ENCODE data around the gene NGEF.

NGEF gene

DNA sequence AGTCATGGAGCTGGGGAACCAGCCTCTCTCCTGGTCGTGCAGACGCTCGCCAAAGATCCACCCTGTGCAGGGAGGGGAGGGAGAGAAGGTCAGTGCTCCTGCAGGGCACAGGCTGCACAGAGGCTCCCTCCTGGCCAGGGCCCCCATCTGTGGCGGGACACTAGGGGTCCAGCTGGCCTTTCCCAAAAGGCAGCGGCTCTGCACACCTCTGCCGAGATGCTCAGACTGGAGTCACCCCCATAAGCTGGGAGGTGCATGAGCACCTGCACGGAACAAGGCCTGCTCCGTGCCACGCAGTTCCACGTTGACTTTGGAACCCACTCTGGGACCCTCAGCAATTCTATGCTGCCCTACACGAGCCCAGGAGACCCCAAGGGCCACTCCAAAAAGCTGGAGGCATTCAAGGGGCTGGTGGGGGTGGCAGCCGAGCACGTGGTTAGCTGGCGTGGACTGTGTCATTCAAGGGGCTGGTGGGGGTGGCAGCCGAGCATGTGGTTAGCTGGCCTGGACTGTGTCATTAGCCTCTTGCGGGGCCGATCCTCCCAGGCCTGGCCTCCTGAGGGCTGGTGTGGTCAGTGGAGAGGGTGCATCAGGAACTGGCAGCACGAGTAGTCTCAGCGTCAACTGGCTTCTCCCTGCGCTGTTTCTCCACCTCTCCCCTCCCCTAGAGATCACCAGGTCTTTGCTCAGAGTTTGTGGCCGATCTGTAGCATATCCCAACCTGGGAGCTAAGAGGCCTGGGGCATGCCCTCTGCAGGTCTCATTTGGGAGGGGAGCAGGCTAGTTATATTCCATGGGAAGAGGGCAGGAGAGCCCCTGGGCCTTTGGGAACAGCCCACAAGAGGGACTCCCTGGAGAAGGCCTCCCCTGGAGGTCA, 133.2 kb downstream of the NGEF start:
- Histone ChIP-seq H3K27ac (no peak overlapping the region), H3K4me1 (ENCODE audit: control insufficient read depth in 1 of 2, insufficient read depth in 1 of 2, low read depth in 1 of 2, low read length in 1 of 2) (peaks cover 8 to 14% of the 10 kb centered on the region in 2 experiments), H3K27me3 (peaks cover 41% of the 10 kb centered on the region), H3K4me3 (ENCODE audit: low read depth in 1 of 2, low read length in 1 of 2) (no peak overlapping the region), H3K9me3 (no peaks in the 10 kb centered on the region), H3K36me3 (no peaks in the 10 kb centered on the region)
- TF ChIP-seq, protein P1, sequence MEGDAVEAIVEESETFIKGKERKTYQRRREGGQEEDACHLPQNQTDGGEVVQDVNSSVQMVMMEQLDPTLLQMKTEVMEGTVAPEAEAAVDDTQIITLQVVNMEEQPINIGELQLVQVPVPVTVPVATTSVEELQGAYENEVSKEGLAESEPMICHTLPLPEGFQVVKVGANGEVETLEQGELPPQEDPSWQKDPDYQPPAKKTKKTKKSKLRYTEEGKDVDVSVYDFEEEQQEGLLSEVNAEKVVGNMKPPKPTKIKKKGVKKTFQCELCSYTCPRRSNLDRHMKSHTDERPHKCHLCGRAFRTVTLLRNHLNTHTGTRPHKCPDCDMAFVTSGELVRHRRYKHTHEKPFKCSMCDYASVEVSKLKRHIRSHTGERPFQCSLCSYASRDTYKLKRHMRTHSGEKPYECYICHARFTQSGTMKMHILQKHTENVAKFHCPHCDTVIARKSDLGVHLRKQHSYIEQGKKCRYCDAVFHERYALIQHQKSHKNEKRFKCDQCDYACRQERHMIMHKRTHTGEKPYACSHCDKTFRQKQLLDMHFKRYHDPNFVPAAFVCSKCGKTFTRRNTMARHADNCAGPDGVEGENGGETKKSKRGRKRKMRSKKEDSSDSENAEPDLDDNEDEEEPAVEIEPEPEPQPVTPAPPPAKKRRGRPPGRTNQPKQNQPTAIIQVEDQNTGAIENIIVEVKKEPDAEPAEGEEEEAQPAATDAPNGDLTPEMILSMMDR (IDR thresholded peaks at IDR 0.05): no peak

DNA sequence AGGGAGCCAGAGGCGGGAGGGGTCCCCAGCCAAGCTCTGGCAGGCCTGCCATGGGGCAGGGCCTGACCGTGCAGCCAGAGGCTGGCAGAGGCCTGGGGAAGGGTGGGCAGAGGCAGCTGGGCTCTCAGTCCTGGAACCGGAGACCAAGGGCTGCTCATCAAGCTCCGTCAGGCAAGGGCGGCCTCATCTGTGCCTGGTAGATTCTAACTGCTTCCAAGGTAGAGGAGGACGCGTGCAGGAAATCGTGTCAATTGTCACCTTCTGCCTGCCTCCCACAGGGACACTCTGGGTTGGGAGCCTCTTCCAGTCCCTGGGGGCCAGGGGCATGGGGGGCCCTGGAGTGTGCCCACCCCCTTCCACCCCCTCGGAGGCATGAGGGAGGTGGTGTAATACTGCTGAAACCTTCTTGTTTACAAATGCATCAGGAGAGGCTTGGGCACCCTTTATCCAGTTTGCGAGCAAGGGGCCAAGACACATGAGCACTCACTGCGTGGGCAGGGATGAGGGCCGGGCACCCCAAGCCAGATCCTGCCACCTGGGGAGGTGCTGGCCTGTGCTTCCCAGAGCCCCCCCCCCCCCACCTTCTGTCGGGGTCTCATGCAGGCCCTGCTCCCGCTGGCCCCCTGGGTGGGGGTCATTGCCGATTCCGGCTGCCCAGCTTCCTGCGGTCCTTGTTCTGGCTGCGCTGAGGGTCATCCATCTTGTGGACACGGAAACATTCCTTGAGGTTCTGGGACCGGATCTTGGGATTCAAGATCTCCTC, 134.0 kb downstream of the NGEF start:
- Histone ChIP-seq H3K4me1 (ENCODE audit: control insufficient read depth in 1 of 2, insufficient read depth in 1 of 2, low read depth in 1 of 2, low read length in 1 of 2) (peaks cover 8 to 14% of the 10 kb centered on the region in 2 experiments), H3K36me3 (no peaks in the 10 kb centered on the region), H3K4me3 (ENCODE audit: low read depth in 1 of 2, low read length in 1 of 2) (no peak overlapping the region), H3K27me3 (peaks cover 49% of the 10 kb centered on the region), H3K27ac (no peak overlapping the region), H3K9me3 (no peaks in the 10 kb centered on the region)
- TF ChIP-seq, protein P1 (IDR thresholded peaks at IDR 0.05): no peak

DNA sequence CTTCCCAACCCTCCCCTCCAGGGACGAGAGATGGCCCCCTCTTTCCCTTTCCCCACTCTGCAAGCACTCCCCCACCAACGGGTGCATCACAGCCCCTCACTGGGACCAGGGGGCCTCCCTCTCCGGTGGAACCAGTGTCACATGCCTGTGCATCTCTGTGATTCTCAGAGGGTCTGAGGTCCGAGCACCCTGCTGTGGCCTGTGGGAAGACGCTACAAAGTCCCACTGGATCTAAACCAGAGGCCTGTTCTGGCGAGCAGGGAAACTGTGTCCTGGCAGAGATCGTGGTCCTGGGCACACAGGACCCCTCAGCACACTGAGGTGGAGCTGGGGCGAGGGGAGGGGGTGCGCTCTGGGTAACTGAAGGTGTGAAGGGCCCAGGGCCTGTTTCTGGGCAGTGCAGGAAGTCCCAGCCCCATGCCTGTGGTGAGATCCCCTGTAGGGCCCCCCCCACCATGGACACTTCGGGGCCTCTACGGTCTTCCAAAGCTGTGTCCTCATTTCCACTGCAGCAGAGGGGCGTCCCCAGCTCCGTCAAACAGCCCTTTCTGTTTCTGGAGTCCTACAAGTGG, 135.0 kb downstream of the NGEF start:
- Histone ChIP-seq H3K27me3 (peaks cover 49% of the 10 kb centered on the region), H3K4me3 (ENCODE audit: low read depth in 1 of 2, low read length in 1 of 2) (no peak overlapping the region), H3K27ac (no peak overlapping the region), H3K36me3 (no peaks in the 10 kb centered on the region), H3K9me3 (no peaks in the 10 kb centered on the region), H3K4me1 (ENCODE audit: control insufficient read depth in 1 of 2, insufficient read depth in 1 of 2, low read depth in 1 of 2, low read length in 1 of 2) (peaks cover 8 to 14% of the 10 kb centered on the region in 2 experiments)
- TF ChIP-seq, protein P1 (IDR thresholded peaks at IDR 0.05): no peak

GRCh38 chr2:232876978-232877441, 136.0 kb downstream of the NGEF start:
- TF ChIP-seq, protein P1 (IDR thresholded peaks at IDR 0.05): no peak
- H3K36me3 ChIP-seq: no peaks in the 10 kb centered on the region
- H3K4me3 ChIP-seq (ENCODE audit: low read depth in 1 of 2, low read length in 1 of 2): peak overlapping the region in 1 of 2 experiments; percentile 61
- H3K4me1 ChIP-seq (ENCODE audit: control insufficient read depth in 1 of 2, insufficient read depth in 1 of 2, low read depth in 1 of 2, low read length in 1 of 2): peaks cover 8 to 14% of the 10 kb centered on the region in 2 experiments
- H3K9me3 ChIP-seq: no peaks in the 10 kb centered on the region
- no peak overlapping the region for H3K27ac ChIP-seq
- peaks cover 49% of the 10 kb centered on the region for H3K27me3 ChIP-seq

DNA sequence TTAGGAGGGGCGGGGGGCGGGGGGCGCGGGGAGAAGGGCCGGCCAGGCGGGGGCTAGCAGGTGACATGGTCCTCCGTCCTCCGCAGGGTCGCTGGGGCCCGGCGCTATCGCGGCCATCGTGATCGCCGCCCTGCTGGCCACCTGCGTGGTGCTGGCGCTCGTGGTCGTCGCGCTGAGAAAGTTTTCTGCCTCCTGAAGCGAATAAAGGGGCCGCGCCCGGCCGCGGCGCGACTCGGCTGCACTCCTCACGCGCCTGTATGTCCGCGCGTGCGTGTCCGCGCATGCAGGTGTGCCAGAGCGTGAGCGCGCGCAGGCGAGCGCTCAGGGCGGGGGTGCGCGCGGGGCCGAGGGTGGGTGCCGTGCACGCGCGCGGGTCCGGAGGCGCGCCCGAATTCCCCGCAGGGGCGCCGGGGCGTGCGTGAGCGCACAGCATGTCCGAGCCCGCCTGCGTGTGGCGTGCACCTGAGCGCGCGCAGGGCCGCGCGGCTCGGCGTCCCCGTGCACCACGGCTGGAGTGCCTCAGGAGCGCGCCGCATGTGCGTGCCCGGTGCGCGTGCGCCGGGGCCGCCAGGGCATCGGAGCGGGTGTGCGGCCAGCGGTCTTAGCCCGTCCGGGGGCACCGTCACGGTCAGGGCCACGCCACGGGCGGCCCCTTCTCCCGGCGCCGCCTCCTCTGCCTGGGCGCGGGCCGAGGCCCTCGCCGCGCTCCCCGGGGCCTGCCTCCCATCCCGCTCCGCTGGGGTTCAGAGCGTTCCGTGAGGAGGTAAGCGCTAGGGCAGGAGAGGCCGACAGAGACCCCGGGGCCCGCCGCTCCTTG, 136.7 kb downstream of the NGEF start:
- H3K36me3 ChIP-seq: no peaks in the 10 kb centered on the region
- H3K27ac ChIP-seq: no peak overlapping the region
- peaks cover 49% of the 10 kb centered on the region for H3K27me3 ChIP-seq
- H3K4me3 ChIP-seq (ENCODE audit: low read depth in 1 of 2, low read length in 1 of 2): peak overlapping the region; percentile 55 to 61
- H3K9me3 ChIP-seq: no peaks in the 10 kb centered on the region
- TF ChIP-seq, protein P1 (IDR thresholded peaks at IDR 0.05): no peak
- H3K4me1 ChIP-seq (ENCODE audit: control insufficient read depth in 1 of 2, insufficient read depth in 1 of 2, low read depth in 1 of 2, low read length in 1 of 2): peaks cover 8 to 14% of the 10 kb centered on the region in 2 experiments
